ENCODE results near the gene GNRH2.

DNA sequence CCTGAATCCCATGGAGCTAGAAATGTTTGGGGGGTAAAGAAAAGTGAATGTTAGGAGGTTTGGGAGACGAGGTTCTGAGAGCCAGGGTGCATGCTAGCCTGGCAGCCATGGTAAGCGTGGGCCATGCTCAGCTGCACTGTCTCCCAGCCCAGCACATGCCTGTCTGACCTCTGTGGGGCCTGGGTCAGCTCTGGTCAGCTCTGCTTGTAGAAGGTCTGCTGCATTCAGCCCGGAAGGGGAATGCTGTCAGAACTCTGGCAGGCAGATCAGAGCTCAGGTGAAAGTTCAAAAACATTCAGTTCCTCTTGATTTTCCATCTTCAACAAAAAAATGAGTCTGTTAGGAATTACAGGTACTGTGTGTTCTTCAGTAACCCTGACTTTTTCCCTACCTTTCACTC lies 5.8 kb upstream of the GNRH2 start:
- TF ChIP-seq, protein P1, sequence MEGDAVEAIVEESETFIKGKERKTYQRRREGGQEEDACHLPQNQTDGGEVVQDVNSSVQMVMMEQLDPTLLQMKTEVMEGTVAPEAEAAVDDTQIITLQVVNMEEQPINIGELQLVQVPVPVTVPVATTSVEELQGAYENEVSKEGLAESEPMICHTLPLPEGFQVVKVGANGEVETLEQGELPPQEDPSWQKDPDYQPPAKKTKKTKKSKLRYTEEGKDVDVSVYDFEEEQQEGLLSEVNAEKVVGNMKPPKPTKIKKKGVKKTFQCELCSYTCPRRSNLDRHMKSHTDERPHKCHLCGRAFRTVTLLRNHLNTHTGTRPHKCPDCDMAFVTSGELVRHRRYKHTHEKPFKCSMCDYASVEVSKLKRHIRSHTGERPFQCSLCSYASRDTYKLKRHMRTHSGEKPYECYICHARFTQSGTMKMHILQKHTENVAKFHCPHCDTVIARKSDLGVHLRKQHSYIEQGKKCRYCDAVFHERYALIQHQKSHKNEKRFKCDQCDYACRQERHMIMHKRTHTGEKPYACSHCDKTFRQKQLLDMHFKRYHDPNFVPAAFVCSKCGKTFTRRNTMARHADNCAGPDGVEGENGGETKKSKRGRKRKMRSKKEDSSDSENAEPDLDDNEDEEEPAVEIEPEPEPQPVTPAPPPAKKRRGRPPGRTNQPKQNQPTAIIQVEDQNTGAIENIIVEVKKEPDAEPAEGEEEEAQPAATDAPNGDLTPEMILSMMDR (IDR thresholded peaks at IDR 0.05) = no peak
- TF ChIP-seq EP300 (IDR thresholded peaks at IDR 0.05) = no peak
- TF ChIP-seq POLR2A (IDR thresholded peaks at IDR 0.05; ENCODE audit: low read depth) = no peak
- TF ChIP-seq POLR2AphosphoS5 (IDR thresholded peaks at IDR 0.05) = no peak

Measured in esophagus muscularis mucosa (tissue), 4 donors.